Lower lobe of right lung (tissue), 2 donors: ENCODE results near the gene SMYD1. TPM values are rescaled to one million over a fixed set of nuclear protein-coding genes. Genes with fewer than 3 reads are reported as not detected.
"Not testable (repeated sequence)": the region's sequence is repeated elsewhere in the genome, so short reads cannot be mapped to it uniquely, and the experiment has no call there.

Experiments
- ATAC-seq, 2 donors: fragments of 200-7000 bp; cut with Tn5 transposase; one replicate each; pipeline ENCODE4 v1.9.1; 2020 to 2022; ENCODE audit warnings: mild to moderate bottlenecking in 2 of 2, moderate library complexity in 2 of 2
- DNase-seq: peaks from one replicate; pipeline ENCODE4 v3.0.0-alpha.2; 2020
- H3K27ac ChIP-seq: fragments of 200-600 bp; one replicate; pipeline ENCODE4 v1.8.0; 2022
- H3K27me3 ChIP-seq: fragments of 200-600 bp; one replicate; pipeline ENCODE4 v1.8.0; 2022; ENCODE audit warnings: low read depth
- H3K36me3 ChIP-seq: fragments of 200-600 bp; one replicate; pipeline ENCODE4 v1.8.0; 2022; ENCODE audit warnings: mild to moderate bottlenecking
- H3K4me1 ChIP-seq: fragments of 200-600 bp; one replicate; pipeline ENCODE4 v1.8.0; 2022
- H3K4me3 ChIP-seq: fragments of 200-600 bp; one replicate; pipeline ENCODE4 v1.8.0; 2022; ENCODE audit warnings: mild to moderate bottlenecking
- H3K9me3 ChIP-seq: fragments of 200-600 bp; one replicate; pipeline ENCODE4 v1.8.0; 2022
- CTCF ChIP-seq: fragments of 200-600 bp; IDR thresholded peaks from one replicate; pipeline ENCODE4 v1.8.0; 2022; ENCODE audit warnings: antibody characterized with exemption, mild to moderate bottlenecking
- intact Hi-C: fragments of 100-400 bp; cut with DNase I; formaldehyde crosslinking; loops from one replicate; pipeline ENCODE4 v1.11.0; 2022
- total RNA-seq: library from RNA; stranded (reverse); fragmentation: NEBNext Ultra II Directional; extraction: Animal tissue kit (Norgen Biotek cat#: 25700); gene quantifications from one replicate; pipeline ENCODE4 v1.2.1, GENCODE V29; 2021
- donor health status: DM: no; HTN: yes; CAD: no; lungs with severe emphysema.

Gene SMYD1
- total RNA-seq, 1 donor from 2014 or later = not detected

- Histone ChIP-seq H3K4me1 (peaks cover 4% of the 10 kb centered on the region), H3K4me3 (no peak overlapping the region), H3K9me3 (no peaks in the 10 kb centered on the region), H3K27me3 (no peaks in the 10 kb centered on the region), H3K36me3 (peaks cover 8% of the 10 kb centered on the region), H3K27ac (no peak overlapping the region)
- no peak for TF ChIP-seq CTCF
- intact Hi-C loops = no loop called here
- no peak for ATAC-seq
- no peak for DNase-seq
These were observed 29.1 kb upstream of the SMYD1 start for GRCh38 chr2:88038263-88039105.

GRCh38 chr2:88042476-88042875 is 25.1 kb upstream of the SMYD1 start:
- Histone ChIP-seq H3K9me3 (no peaks in the 10 kb centered on the region), H3K4me1 (peaks cover 4% of the 10 kb centered on the region)
- intact Hi-C loops = no loop called here

GRCh38 chr2:88045561-88045960 is 22.1 kb upstream of the SMYD1 start:
- H3K27ac ChIP-seq, intact Hi-C loops, H3K27me3 ChIP-seq, ATAC-seq, H3K4me3 ChIP-seq, H3K9me3 ChIP-seq, DNase-seq, H3K36me3 ChIP-seq, H3K4me1 ChIP-seq: not testable (repeated sequence)

More at GRCh38 chr2:88042476-88042875, 25.1 kb upstream of the SMYD1 start:
- Histone ChIP-seq H3K27me3 (no peaks in the 10 kb centered on the region), H3K36me3 (no peaks in the 10 kb centered on the region), H3K4me3 (no peak overlapping the region), H3K27ac (no peak overlapping the region)
- no peak for DNase-seq
- no peak for ATAC-seq
- no peak for TF ChIP-seq CTCF

- H3K36me3 ChIP-seq = no peaks in the 10 kb centered on the region
- no peak for DNase-seq
- no peak for ATAC-seq
- H3K4me3 ChIP-seq = no peak overlapping the region
- H3K27ac ChIP-seq = no peak overlapping the region
- peaks cover 9% of the 10 kb centered on the region for H3K4me1 ChIP-seq
- intact Hi-C loops = no loop called here
- H3K27me3 ChIP-seq = no peaks in the 10 kb centered on the region
- no peaks in the 10 kb centered on the region for H3K9me3 ChIP-seq
- TF ChIP-seq CTCF = no peak
These were observed 19.1 kb upstream of the SMYD1 start for GRCh38 chr2:88048541-88048940.

- intact Hi-C loops = no loop called here
- H3K27ac ChIP-seq = no peak overlapping the region
- no peak for ATAC-seq
- no peak for DNase-seq
- H3K27me3 ChIP-seq = no peaks in the 10 kb centered on the region
- no peaks in the 10 kb centered on the region for H3K9me3 ChIP-seq
- no peak overlapping the region for H3K4me3 ChIP-seq
- no peak for TF ChIP-seq CTCF
- peaks cover 20% of the 10 kb centered on the region for H3K4me1 ChIP-seq
- no peaks in the 10 kb centered on the region for H3K36me3 ChIP-seq
These were observed 18.0 kb upstream of the SMYD1 start for GRCh38 chr2:88049622-88050021.

- no peak overlapping the region for H3K27ac ChIP-seq
- DNase-seq = no peak
- ATAC-seq = no peak
- intact Hi-C loops = no loop called here
- H3K4me1 ChIP-seq = peaks cover 27% of the 10 kb centered on the region
- no peak overlapping the region for H3K4me3 ChIP-seq
- no peaks in the 10 kb centered on the region for H3K9me3 ChIP-seq
- TF ChIP-seq CTCF = no peak
- H3K36me3 ChIP-seq = no peaks in the 10 kb centered on the region
- H3K27me3 ChIP-seq = no peaks in the 10 kb centered on the region
These were observed 15.8 kb upstream of the SMYD1 start for GRCh38 chr2:88051792-88052191.
